Femur (tissue), 1 donor: Measurements from ENCODE around the gene COQ5.
A peak's percentile ranks its signal among the peaks of the same experiment; 100 is the strongest.

Experiments used
- DNase-seq: peaks from one replicate; pipeline ENCODE4 v3.0.0-alpha.2; 2017

Gene COQ5

DNA sequence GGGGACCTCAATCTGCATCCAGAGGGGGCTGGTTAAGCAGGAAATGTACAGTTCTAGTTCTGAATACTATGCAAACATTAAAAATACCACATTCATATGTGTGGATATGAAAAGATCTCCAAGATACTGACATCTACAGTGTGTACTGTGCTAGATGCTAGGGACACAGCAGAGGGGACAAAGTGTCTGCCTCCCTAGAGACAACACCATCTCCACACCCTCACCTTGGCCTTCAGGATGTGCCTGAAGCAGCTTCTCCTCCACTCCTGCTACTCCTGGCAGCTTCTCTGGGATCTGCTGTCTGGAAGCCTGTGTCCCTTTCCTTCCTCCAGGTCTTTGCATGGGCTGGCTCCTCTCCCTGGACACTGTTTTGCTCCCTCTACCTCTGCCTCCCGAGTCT lies 48.7 kb downstream of the COQ5 start:
- DNase-seq = no peak

DNA sequence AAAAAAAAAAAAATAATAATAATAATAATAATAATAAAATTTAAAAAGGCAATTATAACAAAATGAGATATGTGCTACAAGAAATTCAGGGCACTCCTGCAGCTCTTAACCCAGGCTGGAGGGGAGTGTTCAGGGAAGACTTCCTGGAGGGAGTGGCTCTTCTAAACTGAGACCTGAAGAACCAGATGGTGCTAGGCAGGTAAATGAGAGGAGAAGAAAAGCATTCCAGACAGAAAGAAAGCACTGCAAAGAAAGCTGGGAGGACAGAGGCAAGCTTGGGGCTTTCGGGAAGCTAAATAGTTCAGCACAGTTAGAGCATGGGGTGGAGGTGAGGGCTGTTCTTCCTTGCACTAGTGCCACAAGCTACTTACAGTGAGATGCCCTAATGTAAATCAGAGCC lies 49.5 kb downstream of the COQ5 start:
- DNase-seq = no peak

DNA sequence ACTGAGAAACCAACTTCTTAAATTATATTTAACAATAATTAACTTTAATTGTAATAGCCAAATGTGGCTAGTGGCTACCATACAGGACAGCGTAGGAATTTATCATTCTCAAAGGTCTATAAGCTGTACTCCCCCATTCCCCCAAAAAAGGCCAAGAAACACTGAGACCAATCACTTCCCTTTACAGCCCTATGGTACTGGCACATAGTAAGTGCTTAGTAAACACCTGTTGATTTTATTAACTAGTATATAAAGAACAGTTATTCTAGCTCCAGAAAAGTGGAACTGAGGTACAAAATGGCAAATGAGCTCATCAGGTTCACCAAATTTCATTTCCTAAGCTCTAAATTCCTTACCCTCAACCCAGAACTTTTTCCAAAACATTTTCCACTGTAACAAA lies 53.3 kb downstream of the COQ5 start:
- DNase-seq = no peak

GRCh38 chr12:120474616-120474960 lies 54.4 kb downstream of the COQ5 start:
- DNase-seq = peak; percentile 52

GRCh38 chr12:120473807-120474615 lies 54.9 kb downstream of the COQ5 start:
- no peak for DNase-seq

DNA sequence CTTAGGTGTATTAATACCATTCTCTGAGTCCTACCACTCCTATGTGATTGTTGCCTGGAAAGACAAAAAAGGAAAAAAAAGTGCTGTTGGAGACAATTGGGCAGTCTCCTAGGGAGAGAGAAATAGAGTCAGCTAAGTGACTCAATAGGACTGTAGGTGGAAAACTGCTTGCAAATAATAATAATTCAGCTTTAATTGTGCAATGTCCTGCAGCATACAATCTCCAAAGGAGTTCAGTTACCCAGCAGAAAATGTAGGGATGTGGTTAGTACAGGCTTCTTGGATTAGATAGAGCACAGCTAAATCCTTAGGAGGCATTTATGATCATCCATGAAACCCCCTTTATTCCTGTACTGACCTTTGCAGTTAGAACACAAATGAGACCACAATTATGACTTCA lies 56.4 kb downstream of the COQ5 start:
- no peak for DNase-seq

GRCh38 chr12:120470150-120470784 lies 58.7 kb downstream of the COQ5 start:
- DNase-seq = no peak

DNA sequence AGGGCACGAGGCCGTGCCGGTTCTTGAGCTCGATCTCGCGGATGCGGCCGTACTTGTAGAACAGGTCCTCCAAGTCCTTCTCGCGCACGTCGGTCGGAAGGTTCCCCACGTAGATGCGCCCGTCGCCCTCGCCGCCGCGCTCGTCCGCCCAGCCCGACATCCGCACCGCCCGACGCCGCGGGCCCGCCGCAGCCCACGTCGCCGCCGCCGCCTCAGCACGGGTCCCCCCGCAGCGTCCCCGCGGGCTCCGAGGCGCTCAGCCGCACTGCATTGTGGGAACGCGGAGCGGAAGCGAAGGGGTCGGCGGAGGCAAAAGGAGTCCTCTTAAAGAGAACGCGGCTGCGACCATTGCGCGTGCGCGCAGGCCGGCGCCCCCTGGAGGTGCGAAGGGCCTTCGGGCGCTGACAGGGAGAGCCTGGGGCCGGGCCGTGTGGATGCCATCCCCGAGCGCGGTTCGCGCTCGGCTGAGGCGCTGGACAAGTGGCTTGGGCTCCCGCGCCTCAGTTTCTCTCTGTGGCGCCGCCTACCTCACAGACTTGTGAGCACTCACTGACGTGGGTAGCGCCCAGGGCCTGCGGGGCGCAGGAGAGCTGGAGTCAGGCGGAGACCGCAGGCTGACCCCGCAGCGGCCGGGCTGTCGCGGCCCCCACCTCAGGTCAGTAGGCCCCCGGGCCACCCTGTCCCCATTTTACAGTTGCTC lies 59.4 kb downstream of the COQ5 start, which contains the start of gene SRSF9:
Gene SRSF9, minus strand, starts transcription at position 299 of the 700 bp plus-strand sequence. Its CDS starts 139 bp downstream, at position 160.
- DNase-seq = peak; percentile 97

GRCh38 chr12:120468821-120469449 lies 60.0 kb downstream of the COQ5 start:
- DNase-seq = peak; percentile 82

DNA sequence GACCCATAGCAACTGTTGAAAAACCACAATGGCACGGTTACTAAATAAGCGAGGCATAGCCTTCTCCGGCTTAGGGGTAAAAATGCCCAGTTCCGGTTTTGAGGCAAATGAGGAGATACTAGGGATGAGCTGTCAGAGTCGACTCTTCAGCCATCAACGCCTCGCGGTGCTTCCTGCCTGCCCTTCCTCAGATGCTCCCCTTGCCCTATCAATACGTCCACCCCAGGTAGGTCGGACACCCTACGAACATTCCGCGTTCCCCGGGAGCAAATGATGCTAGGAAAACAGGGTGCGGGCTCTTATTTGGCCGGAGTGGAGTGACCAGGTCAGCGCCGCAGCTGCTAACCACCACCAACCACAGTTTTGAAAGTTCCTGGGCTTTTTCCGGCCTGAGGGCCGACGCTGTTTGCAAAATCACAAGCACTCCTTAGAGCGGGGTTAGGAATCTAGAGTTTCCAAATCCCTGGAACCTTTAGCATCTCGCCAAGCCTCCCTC lies 60.6 kb downstream of the COQ5 start:
- DNase-seq = peak; percentile 40

GRCh38 chr12:120467439-120467838 lies 61.5 kb downstream of the COQ5 start:
- DNase-seq = no peak

- DNase-seq = peak; percentile 38
Measured at GRCh38 chr12:120466560-120467315, 62.2 kb downstream of the COQ5 start.

DNA sequence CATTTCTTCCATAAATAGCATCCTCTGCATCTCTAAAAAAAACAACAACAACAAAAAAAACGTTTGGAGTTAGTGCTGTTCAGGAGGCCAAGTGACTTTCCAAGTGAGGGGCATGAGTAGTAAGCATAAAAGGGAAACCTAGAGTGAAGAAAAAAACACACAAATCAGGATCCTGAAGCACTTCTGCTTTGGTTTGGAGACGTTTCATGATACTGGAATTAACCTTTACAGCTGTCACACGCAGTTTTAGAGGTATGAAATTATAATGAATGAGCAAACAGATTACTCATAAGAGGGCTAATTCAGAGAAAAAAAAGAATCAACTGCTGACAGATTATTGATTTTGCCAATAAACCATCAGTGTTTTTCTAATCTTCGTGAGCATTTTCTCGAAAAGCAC lies 63.2 kb downstream of the COQ5 start:
- no peak for DNase-seq

GRCh38 chr12:120463712-120464111 lies 65.2 kb downstream of the COQ5 start:
- no peak for DNase-seq

DNA sequence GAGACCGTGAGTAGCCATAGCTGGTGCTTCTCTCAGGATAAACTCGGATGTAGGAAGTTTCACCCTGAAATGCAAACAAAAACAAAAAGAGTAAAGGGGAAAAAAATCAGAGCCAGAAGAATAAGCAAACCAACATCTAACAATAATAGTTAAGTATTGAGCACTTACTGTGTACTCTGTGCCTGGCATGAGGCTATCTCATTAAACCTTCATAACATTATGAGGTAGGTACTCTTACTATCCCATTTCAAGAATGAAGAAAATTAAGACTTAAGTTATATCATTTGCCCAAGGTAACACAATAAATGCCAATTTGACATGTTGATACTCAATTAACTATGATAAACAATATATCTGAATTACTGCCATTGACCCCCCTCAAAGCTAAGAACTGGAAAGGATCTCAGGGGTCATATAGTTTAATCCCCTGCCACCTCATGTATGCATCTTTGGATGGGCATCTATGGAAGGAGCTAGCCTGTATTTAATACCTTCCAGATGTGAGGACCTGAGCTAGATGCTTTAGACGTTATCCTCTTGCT lies 66.8 kb downstream of the COQ5 start:
- DNase-seq = no peak

GRCh38 chr12:120460157-120460556 lies 68.8 kb downstream of the COQ5 start:
- DNase-seq = no peak

DNA sequence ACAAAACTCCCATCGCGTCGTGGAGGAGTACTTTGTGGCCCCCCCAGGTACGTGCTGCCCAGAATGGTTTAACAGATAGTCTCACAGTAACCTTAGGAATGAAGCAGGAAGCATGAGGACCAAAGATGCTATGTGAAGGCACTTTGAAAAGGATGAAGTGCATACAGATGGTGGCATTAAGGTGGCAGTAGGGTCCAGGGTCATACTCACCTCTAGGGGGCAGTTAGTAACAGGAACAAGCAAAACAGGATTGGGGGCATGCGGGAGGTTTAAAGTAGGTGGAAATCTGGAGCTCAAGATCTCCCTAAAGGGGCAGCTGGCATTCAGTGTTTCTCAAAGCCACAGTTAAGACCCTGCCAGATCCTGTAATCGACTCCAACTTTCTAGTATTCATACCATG lies 71.8 kb downstream of the COQ5 start:
- DNase-seq = no peak

DNA sequence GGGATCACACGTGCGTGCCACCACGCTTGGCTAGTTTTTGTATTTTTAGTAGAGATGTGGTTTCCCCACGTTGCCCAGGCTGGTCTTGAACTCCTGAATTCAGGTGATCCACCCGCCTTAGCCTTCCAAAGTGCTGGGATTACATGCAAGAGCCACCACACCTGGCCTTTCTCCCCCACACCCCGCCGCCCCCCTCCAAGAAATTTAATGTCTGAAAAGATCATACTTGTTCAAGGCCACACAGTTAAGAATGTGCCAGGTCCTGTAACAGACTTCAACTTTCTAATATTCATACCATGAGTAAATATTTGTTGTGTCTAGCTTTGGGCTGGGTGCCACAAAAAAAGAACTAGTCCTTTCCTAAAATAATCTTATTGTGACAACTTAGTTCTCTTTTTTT lies 73.7 kb downstream of the COQ5 start:
- no peak for DNase-seq

- DNase-seq = no peak
Measured at GRCh38 chr12:120453977-120454376, 75.0 kb downstream of the COQ5 start.
